A673 (cell line): ENCODE measurements around the gene IL1RAPL2.

ENCODE experiments used
- CTCF ChIP-seq: fragments of 300-800, 200-600 bp; sonication (generic); conservative IDR thresholded peaks from 2 replicates; pipeline ENCODE4 v1.5.1; 2017; ENCODE audit warnings: low read depth, mild to moderate bottlenecking, antibody characterized with exemption, low read length, moderate library complexity, mixed read lengths
- EZH2 ChIP-seq: fragments of 200-600 bp; sonication (generic); IDR thresholded peaks from 2 replicates; pipeline ENCODE4 v1.6.1; 2017; ENCODE audit warnings: borderline replicate concordance, low read depth, mild to moderate bottlenecking, mixed read lengths, antibody characterized with exemption, low read length; ENCODE audit not compliant: poor library complexity, severe bottlenecking

GRCh38 chrX:105013719-105014118, 447.7 kb downstream of the IL1RAPL2 start:
- TF ChIP-seq CTCF: no peak
- TF ChIP-seq EZH2: no peak
